ENCODE measurements around the gene TEX13D. TPM values are rescaled to one million over a fixed set of nuclear protein-coding genes. Genes with fewer than 3 reads are reported as not detected.

The TEX13D gene
- total and polyA plus RNA-seq, 5 donors: not detected

GRCh38 chrX:124337916-124338315 is 5.5 kb downstream of the TEX13D start:
- no peaks in the 10 kb centered on the region for H3K27me3 ChIP-seq (ENCODE audit: control insufficient read depth, insufficient read depth)
- WGBS: 54% methylated on average over 1 of the region's 1 CpG
- intact Hi-C loops (cut with DNase I): no loop called here
- H3K9me3 ChIP-seq (ENCODE audit: control insufficient read depth, low read length): no peaks in the 10 kb centered on the region
- no peak overlapping the region for H3K27ac ChIP-seq (ENCODE audit: low read length)
- no peak for ATAC-seq
- DNase-seq: no peak
- H3K4me1 ChIP-seq (ENCODE audit: control insufficient read depth, insufficient read depth, low read length): no peaks in the 10 kb centered on the region
- H3K4me3 ChIP-seq (ENCODE audit: low read length): no peak overlapping the region

- Histone ChIP-seq H3K4me3 (ENCODE audit: low read length) (no peak overlapping the region), H3K27me3 (ENCODE audit: control insufficient read depth, insufficient read depth) (no peaks in the 10 kb centered on the region), H3K4me1 (ENCODE audit: control insufficient read depth, insufficient read depth, low read length) (no peaks in the 10 kb centered on the region), H3K9me3 (ENCODE audit: control insufficient read depth, low read length) (no peaks in the 10 kb centered on the region), H3K27ac (ENCODE audit: low read length) (no peak overlapping the region)
- WGBS: 89% methylated on average over 6 of the region's 6 CpGs
- no peak for ATAC-seq
- intact Hi-C loops (cut with DNase I): no loop called here
- DNase-seq: no peak
These were observed 6.5 kb downstream of the TEX13D start for GRCh38 chrX:124338733-124339514.

GRCh38 chrX:124341396-124342132 is 9.1 kb downstream of the TEX13D start:
- no peak overlapping the region for H3K27ac ChIP-seq (ENCODE audit: low read length)
- H3K4me3 ChIP-seq (ENCODE audit: low read length): no peak overlapping the region
- no peaks in the 10 kb centered on the region for H3K27me3 ChIP-seq (ENCODE audit: control insufficient read depth, insufficient read depth)
- WGBS: 67% methylated on average over 7 of the region's 7 CpGs
- ATAC-seq (no peak), DNase-seq (no peak)
- intact Hi-C loops (cut with DNase I): no loop called here
- H3K4me1 ChIP-seq (ENCODE audit: control insufficient read depth, insufficient read depth, low read length): no peaks in the 10 kb centered on the region
- H3K9me3 ChIP-seq (ENCODE audit: control insufficient read depth, low read length): no peaks in the 10 kb centered on the region

- WGBS: 83% methylated on average over 7 of the region's 7 CpGs
- Histone ChIP-seq H3K27ac (ENCODE audit: low read length) (no peak overlapping the region), H3K9me3 (ENCODE audit: control insufficient read depth, low read length) (no peaks in the 10 kb centered on the region), H3K4me3 (ENCODE audit: low read length) (no peak overlapping the region), H3K4me1 (ENCODE audit: control insufficient read depth, insufficient read depth, low read length) (no peaks in the 10 kb centered on the region), H3K27me3 (ENCODE audit: control insufficient read depth, insufficient read depth) (no peaks in the 10 kb centered on the region)
- intact Hi-C loops (cut with DNase I): no loop called here
- DNase-seq (no peak), ATAC-seq (no peak)
These were observed 9.9 kb downstream of the TEX13D start for GRCh38 chrX:124342174-124342867.

- DNase-seq (no peak), ATAC-seq (no peak)
- Histone ChIP-seq H3K27me3 (ENCODE audit: control insufficient read depth, insufficient read depth) (no peaks in the 10 kb centered on the region), H3K27ac (ENCODE audit: low read length) (no peak overlapping the region), H3K4me3 (ENCODE audit: low read length) (no peak overlapping the region), H3K9me3 (ENCODE audit: control insufficient read depth, low read length) (no peaks in the 10 kb centered on the region), H3K4me1 (ENCODE audit: control insufficient read depth, insufficient read depth, low read length) (no peaks in the 10 kb centered on the region)
- intact Hi-C loops (cut with DNase I): no loop called here
These were observed 10.6 kb downstream of the TEX13D start for GRCh38 chrX:124343016-124343415.

- intact Hi-C loops (cut with DNase I): no loop called here
- WGBS: 72% methylated on average over 4 of the region's 4 CpGs
- Histone ChIP-seq H3K4me1 (ENCODE audit: control insufficient read depth, insufficient read depth, low read length) (no peaks in the 10 kb centered on the region), H3K27me3 (ENCODE audit: control insufficient read depth, insufficient read depth) (no peaks in the 10 kb centered on the region), H3K4me3 (ENCODE audit: low read length) (no peak overlapping the region), H3K27ac (ENCODE audit: low read length) (no peak overlapping the region), H3K9me3 (ENCODE audit: control insufficient read depth, low read length) (no peaks in the 10 kb centered on the region)
- no peak for DNase-seq
- ATAC-seq: no peak
These were observed 11.8 kb downstream of the TEX13D start for GRCh38 chrX:124344246-124344645.

GRCh38 chrX:124346117-124346876 is 13.8 kb downstream of the TEX13D start, which contains the start of gene SH2D1A:
Gene SH2D1A, plus strand, starts transcription at chrX:124346563. Its CDS starts 80 bp downstream, at chrX:124346643.
- WGBS: 87% methylated on average over 19 of the region's 19 CpGs

GRCh38 chrX:124346877-124347241 is 14.4 kb downstream of the TEX13D start:
- no peak overlapping the region for H3K27ac ChIP-seq (ENCODE audit: low read length)
- ATAC-seq (no peak), DNase-seq (no peak)
- H3K4me3 ChIP-seq (ENCODE audit: low read length): no peak overlapping the region
- no peaks in the 10 kb centered on the region for H3K27me3 ChIP-seq (ENCODE audit: control insufficient read depth, insufficient read depth)
- no peaks in the 10 kb centered on the region for H3K9me3 ChIP-seq (ENCODE audit: control insufficient read depth, low read length)
- WGBS: 88% methylated on average over 15 of the region's 15 CpGs
- intact Hi-C loops (cut with DNase I): no loop called here
- H3K4me1 ChIP-seq (ENCODE audit: control insufficient read depth, insufficient read depth, low read length): no peaks in the 10 kb centered on the region

More at GRCh38 chrX:124346117-124346876, 13.8 kb downstream of the TEX13D start, which contains the start of gene SH2D1A:
- no peak within 1 kb of the TSS for H3K27ac ChIP-seq (ENCODE audit: low read length)
- no peaks in the 10 kb centered on the region for H3K9me3 ChIP-seq (ENCODE audit: control insufficient read depth, low read length)
- H3K4me3 ChIP-seq (ENCODE audit: low read length): no peak within 1 kb of the TSS
- peak in 1 of 3 donors; percentile 33 for DNase-seq
- no peaks in the 10 kb centered on the region for H3K4me1 ChIP-seq (ENCODE audit: control insufficient read depth, insufficient read depth, low read length)
- H3K27me3 ChIP-seq (ENCODE audit: control insufficient read depth, insufficient read depth): no peaks in the 10 kb centered on the region
- ATAC-seq: no peak
- intact Hi-C loops (cut with DNase I): no loop called here

GRCh38 chrX:124347242-124347641 is 14.8 kb downstream of the TEX13D start:
- intact Hi-C loops (cut with DNase I): no loop called here
- H3K27ac ChIP-seq (ENCODE audit: low read length): no peak overlapping the region
- H3K9me3 ChIP-seq (ENCODE audit: control insufficient read depth, low read length): no peaks in the 10 kb centered on the region
- no peak for ATAC-seq
- DNase-seq: no peak
- no peak overlapping the region for H3K4me3 ChIP-seq (ENCODE audit: low read length)
- H3K27me3 ChIP-seq (ENCODE audit: control insufficient read depth, insufficient read depth): no peaks in the 10 kb centered on the region
- no peaks in the 10 kb centered on the region for H3K4me1 ChIP-seq (ENCODE audit: control insufficient read depth, insufficient read depth, low read length)
- whole genome bisulfite sequencing: 65% methylated on average over 5 of the region's 5 CpGs

GRCh38 chrX:124348182-124348581 is 15.7 kb downstream of the TEX13D start:
- intact Hi-C loops (cut with DNase I): no loop called here
- Histone ChIP-seq H3K4me1 (ENCODE audit: control insufficient read depth, insufficient read depth, low read length) (no peaks in the 10 kb centered on the region), H3K9me3 (ENCODE audit: control insufficient read depth, low read length) (no peaks in the 10 kb centered on the region), H3K4me3 (ENCODE audit: low read length) (no peak overlapping the region), H3K27me3 (ENCODE audit: control insufficient read depth, insufficient read depth) (no peaks in the 10 kb centered on the region), H3K27ac (ENCODE audit: low read length) (no peak overlapping the region)
- ATAC-seq: no peak
- no peak for DNase-seq
- WGBS: 61% methylated on average over 5 of the region's 5 CpGs
